RPMI7951 (cell line): Measurements from ENCODE around the gene RHOH. TPM values are rescaled to one million over a fixed set of nuclear protein-coding genes. Genes with fewer than 3 reads are reported as not detected.

Source experiments
- DNase-seq: peaks from one replicate; pipeline ENCODE4 v3.0.0-alpha.2; 2012; ENCODE audit warnings: low read depth
- total RNA-seq: library from RNA; depleted of rRNA; stranded (reverse); fragments of >200 nt; shearing (Covaris generic); gene quantifications from 2 replicates; pipeline ENCODE4 v1.2.3, GENCODE V29; 2014; rRNA removed

RHOH gene
- total RNA-seq, 1 experiment from 2014 or later: not detected

DNA sequence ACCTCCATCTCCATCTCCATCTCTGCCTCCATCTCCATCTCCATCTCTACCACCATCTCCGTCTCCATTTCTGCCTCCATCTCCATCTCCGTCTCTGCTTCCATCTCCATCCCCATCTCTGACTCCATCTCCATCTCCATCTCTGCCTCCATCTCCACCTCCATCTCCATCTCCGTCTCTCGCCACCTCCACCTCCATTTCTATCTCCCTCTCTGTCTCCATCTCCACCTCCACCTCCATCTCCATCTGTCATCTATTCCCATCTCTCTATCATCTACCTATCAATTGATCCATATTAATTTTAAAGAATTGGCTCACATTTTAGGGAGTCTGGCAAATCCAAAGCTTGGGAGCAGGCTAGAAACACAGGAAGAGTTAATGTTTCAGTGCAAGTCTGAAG is 98.7 kb downstream of the RHOH start:
- DNase-seq: no peak

Other genes starting within 250 kb of the RHOH start
- 41.4 and 47.7 TPM in 2 replicates for gene PDS5A, start 219.1 kb upstream of the RHOH start, total RNA-seq
- gene N4BP2, start 140.2 kb upstream of the RHOH start, total RNA-seq: 2.4 and 4.3 TPM in 2 replicates
- 0.48 and 0.59 TPM in 2 replicates for gene CHRNA9, start 138.3 kb downstream of the RHOH start, total RNA-seq